Epithelial cell of esophagus (primary cell): ENCODE results near the gene TEX264.
A peak's percentile ranks its signal among the peaks of the same experiment; 100 is the strongest.

ENCODE experiments used
- DNase-seq: peaks from one replicate; pipeline ENCODE4 v3.0.0; 2010; ENCODE audit warnings: low read depth
- H3K4me3 ChIP-seq: 2 replicates; pipeline ENCODE4 v1.5.1; 2011; ENCODE audit warnings: mild to moderate bottlenecking, low read length, control low read depth
- TF ChIP-seq, protein P1 (sequence below): IDR thresholded peaks from 2 replicates; pipeline ENCODE4 v1.5.1; 2011; ENCODE audit warnings: low read depth, mild to moderate bottlenecking, low read length, control low read depth, inconsistent platforms; ENCODE audit not compliant: insufficient read depth; ENCODE audit errors: missing control alignments

TEX264 gene

DNA sequence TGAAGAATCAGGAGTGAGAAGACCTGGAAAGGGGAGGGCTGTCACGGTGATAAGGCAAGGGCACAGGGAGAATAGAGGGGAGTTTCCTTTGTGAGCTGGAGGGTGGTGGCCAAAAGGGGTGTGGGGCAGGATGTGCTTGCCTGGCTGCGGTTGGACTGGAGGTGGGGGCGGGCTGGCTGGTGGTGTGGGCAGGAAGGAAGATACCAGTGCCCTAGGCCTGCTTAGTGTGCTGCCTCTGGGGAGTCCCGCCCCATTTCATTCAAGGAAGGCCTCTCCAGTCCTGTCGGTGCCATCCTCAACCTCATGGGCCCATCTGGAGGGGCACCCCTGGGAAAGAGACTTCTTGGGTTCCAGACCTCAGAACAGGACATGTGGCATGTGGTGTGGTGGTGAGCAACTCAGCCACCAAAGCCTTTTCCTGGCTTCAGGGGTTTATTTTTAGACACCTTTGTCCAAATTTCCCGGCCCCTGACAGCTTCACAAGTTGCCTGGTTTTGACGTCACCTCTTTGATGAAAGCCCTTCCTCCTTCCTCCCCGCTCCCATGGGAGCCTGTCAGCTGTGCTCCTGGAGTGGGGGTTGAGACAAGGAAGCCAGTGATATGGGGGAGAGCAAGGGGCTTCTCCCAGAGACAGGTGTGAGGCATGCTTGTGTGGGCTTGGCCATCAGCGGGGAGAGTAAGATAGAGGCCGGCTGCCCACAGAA, 15.6 kb downstream of the TEX264 start:
- peak; percentile 63 for DNase-seq

GRCh38 chr3:51687431-51688205, 16.6 kb downstream of the TEX264 start:
- H3K4me3 ChIP-seq = no peak overlapping the region

More for the DNA sequence above, 15.6 kb downstream of the TEX264 start:
- TF ChIP-seq, protein P1, sequence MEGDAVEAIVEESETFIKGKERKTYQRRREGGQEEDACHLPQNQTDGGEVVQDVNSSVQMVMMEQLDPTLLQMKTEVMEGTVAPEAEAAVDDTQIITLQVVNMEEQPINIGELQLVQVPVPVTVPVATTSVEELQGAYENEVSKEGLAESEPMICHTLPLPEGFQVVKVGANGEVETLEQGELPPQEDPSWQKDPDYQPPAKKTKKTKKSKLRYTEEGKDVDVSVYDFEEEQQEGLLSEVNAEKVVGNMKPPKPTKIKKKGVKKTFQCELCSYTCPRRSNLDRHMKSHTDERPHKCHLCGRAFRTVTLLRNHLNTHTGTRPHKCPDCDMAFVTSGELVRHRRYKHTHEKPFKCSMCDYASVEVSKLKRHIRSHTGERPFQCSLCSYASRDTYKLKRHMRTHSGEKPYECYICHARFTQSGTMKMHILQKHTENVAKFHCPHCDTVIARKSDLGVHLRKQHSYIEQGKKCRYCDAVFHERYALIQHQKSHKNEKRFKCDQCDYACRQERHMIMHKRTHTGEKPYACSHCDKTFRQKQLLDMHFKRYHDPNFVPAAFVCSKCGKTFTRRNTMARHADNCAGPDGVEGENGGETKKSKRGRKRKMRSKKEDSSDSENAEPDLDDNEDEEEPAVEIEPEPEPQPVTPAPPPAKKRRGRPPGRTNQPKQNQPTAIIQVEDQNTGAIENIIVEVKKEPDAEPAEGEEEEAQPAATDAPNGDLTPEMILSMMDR = no peak
- H3K4me3 ChIP-seq = no peak overlapping the region

DNA sequence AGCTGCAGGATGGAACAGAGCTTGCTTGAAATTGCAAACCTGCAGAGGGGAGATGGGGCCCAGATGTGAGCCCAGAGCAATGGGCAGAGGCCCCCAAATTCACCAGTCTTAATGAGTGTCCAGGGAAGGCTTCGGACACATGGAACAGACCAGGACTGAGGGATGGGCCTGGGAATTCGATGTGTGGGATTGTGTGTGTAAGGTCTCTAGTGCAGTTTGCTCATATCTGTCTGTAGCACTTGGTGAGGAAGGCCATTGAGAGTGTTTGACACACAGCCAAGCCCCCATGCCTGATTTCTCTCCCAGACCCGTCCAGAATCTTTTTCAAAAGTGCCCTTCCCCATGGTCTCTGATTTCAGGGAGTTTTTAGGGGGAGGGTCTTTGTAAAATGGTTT, 17.2 kb downstream of the TEX264 start:
- DNase-seq = no peak
- TF ChIP-seq, protein P1 = no peak
- H3K4me3 ChIP-seq = no peak overlapping the region

More at GRCh38 chr3:51687431-51688205, 16.6 kb downstream of the TEX264 start:
- peak; percentile 53 for DNase-seq
- TF ChIP-seq, protein P1 = no peak

DNA sequence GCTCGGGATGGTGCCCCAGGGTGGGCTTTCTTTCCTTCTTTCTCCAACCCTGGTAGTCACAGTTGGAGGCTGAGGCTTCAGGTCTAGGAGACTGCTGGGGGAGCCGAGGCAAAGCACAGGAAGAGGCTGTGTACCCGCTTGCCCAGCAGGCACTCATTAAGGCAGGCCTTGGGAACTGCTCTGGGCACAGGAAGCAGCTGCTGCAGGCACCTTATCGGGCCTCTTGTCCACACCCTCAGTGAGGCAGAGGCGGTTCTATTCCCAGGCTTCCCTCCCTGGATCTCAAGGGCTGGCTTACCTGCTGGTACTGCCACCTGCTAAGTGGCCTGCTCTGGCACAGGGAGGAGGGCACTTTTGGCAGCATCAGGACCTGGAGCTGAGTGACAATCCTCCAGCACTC, 20.0 kb downstream of the TEX264 start:
- TF ChIP-seq, protein P1 = no peak
- H3K4me3 ChIP-seq = no peak overlapping the region
- DNase-seq = no peak

DNA sequence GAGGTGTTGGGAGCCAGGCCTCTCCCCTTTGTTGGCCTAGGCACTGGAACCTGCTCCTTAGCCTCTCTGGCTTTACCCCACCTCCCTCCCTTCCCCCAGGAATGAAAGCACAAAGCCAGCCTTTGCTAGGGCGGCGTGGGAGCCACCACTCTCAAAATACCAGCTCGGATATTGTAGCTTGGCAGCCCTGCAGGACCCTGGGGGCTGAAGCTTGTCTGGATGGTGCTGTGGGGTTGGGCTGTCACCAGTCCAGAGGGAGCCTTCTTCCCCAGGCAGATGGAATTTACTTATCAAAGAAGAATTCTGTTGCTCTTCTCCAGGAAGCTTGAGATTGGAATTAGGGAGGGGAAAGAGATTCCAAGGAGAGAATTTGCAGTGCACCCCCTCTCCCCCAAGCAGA, 20.9 kb downstream of the TEX264 start:
- TF ChIP-seq, protein P1 = no peak
- no peak for DNase-seq
- H3K4me3 ChIP-seq = no peak overlapping the region

DNA sequence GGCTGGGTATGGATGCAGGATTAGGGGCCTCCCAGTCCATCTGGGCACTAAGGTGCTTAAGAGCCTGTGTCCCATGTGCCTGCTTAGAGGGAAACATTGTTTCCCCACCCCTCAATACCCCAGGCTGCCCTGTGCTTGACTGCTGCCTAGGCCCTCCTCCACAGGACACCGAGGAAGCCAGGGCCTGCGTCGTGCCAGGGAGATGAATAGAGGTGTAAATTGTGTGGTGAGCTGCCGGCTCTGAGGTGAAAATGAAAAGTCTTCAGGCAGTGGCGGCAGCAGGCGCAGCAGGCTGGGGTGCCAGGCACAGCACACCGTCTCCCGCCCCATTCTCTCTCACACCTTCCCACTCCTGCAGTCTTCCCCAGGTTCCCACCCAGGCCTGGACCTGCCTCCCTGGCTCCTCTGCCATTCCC, 21.9 kb downstream of the TEX264 start:
- DNase-seq = no peak
- TF ChIP-seq, protein P1 = no peak
- no peak overlapping the region for H3K4me3 ChIP-seq

GRCh38 chr3:51696954-51697353, 25.9 kb downstream of the TEX264 start:
- no peak for DNase-seq
- TF ChIP-seq, protein P1 = no peak

More at GRCh38 chr3:51696954-51697353, 25.9 kb downstream of the TEX264 start:
- H3K4me3 ChIP-seq = no peak overlapping the region
